ENCODE results near the gene DPYD. TPM values are rescaled to one million over a fixed set of nuclear protein-coding genes. Genes with fewer than 3 reads are reported as not detected.

Gene DPYD
- total RNA-seq, 1 donor from 2014 or later = 12.6 TPM

DNA sequence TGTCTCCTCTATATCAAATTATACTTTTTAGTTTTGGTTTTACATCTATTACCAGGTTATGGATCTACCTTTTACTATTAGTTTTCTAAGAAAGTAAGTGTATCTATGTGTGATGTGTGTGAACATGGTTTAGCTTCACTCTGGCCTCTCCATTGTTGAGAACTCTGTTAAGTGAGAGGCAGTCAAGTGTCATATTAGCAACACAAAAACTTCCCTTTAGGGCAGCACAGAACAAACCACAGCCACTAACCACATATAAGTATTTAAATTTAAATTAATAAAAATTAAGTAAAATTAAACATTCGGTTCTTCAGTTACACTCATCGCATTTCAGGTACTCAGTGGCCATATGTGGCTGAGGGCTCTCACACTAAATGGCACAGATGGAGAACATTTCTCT is 96.6 kb downstream of the DPYD start:
- H3K4me1 Mint-ChIP-seq = peaks cover 6% of the 10 kb centered on the region
- DNase-seq = no peak
- ChIA-PET CTCF (no interaction called here), POLR2A (no interaction called here)
- no peaks in the 10 kb centered on the region for H3K27me3 Mint-ChIP-seq
- H3K9me3 Mint-ChIP-seq = no peaks in the 10 kb centered on the region
- TF ChIP-seq, protein P1, sequence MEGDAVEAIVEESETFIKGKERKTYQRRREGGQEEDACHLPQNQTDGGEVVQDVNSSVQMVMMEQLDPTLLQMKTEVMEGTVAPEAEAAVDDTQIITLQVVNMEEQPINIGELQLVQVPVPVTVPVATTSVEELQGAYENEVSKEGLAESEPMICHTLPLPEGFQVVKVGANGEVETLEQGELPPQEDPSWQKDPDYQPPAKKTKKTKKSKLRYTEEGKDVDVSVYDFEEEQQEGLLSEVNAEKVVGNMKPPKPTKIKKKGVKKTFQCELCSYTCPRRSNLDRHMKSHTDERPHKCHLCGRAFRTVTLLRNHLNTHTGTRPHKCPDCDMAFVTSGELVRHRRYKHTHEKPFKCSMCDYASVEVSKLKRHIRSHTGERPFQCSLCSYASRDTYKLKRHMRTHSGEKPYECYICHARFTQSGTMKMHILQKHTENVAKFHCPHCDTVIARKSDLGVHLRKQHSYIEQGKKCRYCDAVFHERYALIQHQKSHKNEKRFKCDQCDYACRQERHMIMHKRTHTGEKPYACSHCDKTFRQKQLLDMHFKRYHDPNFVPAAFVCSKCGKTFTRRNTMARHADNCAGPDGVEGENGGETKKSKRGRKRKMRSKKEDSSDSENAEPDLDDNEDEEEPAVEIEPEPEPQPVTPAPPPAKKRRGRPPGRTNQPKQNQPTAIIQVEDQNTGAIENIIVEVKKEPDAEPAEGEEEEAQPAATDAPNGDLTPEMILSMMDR (IDR thresholded peaks at IDR 0.05) = no peak
- intact Hi-C loops (cut with micrococcal nuclease) = loop anchor here (5.0 kb wide), 1 partner anchor 582 kb away; no protein-coding TSS in a partner anchor
- ATAC-seq (ENCODE audit: low read depth) = no peak
- H3K4me3 Mint-ChIP-seq = no peak overlapping the region
- H3K27ac Mint-ChIP-seq = no peak overlapping the region
- H3K36me3 Mint-ChIP-seq (ENCODE audit: low read depth) = no peaks in the 10 kb centered on the region

DNA sequence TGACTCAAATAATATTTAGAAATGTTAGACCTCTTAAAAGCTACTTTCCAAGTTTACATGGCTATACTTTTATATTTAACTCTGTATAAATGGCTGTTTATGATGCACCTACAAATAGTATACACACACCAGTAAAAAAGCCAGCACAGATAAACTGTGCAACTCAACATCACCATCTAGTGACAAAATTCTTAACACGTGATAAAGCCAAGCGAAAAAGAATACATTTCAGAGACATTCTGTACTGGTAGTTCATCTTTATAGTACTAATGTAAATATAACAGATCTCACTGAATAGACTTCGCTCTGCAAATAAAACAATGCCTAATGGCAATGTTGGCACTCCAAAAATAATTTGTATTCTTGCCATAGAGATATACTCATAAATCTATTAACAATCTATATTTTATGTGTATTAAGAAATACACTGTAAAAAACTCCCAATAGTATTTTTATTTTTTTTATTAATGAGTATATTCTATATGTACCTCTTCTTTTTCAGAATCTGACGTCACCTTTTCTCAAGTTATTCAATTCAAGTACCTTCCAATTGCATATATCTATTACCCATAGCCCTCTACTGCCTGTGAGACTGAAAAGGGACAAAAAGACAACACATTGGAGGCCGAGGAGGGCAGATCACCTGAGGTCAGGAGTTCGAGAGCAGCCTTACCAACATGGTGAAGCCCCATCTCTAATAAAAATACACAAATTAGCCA is 100.2 kb downstream of the DPYD start:
- Mint-ChIP-seq H3K4me3 (no peak overlapping the region), H3K27me3 (no peaks in the 10 kb centered on the region), H3K27ac (no peak overlapping the region), H3K4me1 (no peaks in the 10 kb centered on the region), H3K9me3 (no peaks in the 10 kb centered on the region), H3K36me3 (ENCODE audit: low read depth) (no peaks in the 10 kb centered on the region)
- DNase-seq = no peak
- ChIA-PET POLR2A (no interaction called here), CTCF (no interaction called here)
- ATAC-seq (ENCODE audit: low read depth) = no peak
- TF ChIP-seq, protein P1 (IDR thresholded peaks at IDR 0.05) = no peak
- intact Hi-C loops (cut with micrococcal nuclease) = loop anchor here (1.0 to 5.0 kb wide), 5 partner anchors 151 to 854 kb away; no protein-coding TSS in a partner anchor

DNA sequence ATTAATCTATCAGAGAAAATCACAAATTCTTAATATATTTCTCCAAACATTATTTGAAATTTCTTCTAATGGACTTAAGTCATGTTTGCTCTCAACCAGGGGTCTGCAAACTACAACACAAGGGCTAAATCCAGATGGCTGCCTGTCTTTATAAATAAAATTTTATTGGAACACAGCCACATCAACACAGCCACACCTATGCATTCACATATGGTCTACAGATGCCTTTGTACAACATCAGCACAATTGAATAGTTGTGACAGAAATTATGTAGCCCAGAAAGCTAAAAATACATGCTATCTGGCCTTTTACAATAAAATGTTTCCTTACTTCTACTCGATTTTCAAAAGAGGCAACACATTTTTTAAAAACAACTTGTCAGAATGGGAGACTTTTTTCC is 103.9 kb downstream of the DPYD start:
- Mint-ChIP-seq H3K4me3 (no peak overlapping the region), H3K27me3 (no peaks in the 10 kb centered on the region), H3K27ac (no peak overlapping the region), H3K4me1 (no peaks in the 10 kb centered on the region), H3K36me3 (ENCODE audit: low read depth) (no peaks in the 10 kb centered on the region), H3K9me3 (no peaks in the 10 kb centered on the region)
- CTCF ChIA-PET = interaction anchor here (1.1 kb wide), 1 partner anchor 852 kb away, joined by 3 read pairs; no protein-coding TSS in a partner anchor
- POLR2A ChIA-PET = no interaction called here
- TF ChIP-seq, protein P1 (IDR thresholded peaks at IDR 0.05) = no peak
- intact Hi-C loops (cut with micrococcal nuclease) = no loop called here
- DNase-seq = no peak
- no peak for ATAC-seq (ENCODE audit: low read depth)

DNA sequence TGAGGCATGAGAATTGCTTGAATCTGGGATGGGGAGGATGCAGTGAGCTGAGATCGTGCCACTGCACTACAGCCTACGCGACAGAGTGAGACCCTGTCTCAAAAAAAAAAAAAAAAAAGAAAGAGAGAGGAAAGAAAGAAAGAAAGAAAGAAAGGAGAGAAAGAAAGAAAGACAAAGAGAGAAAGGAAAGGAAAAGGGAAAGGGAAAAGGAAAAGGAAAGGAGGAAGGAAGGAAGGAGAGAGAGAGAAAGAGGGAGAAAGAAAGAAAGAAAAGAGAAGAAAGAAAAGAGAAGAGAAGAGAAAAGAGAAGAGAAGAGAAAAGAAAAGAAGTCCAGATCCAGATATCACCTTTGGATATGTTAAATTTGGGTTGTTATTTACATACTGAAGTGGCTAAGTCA is 106.0 kb downstream of the DPYD start:
- ChIA-PET POLR2A (no interaction called here), CTCF (no interaction called here)
- ATAC-seq (ENCODE audit: low read depth) (no peak), DNase-seq (no peak)
- TF ChIP-seq, protein P1 (IDR thresholded peaks at IDR 0.05) = no peak
- H3K4me3 Mint-ChIP-seq = no peak overlapping the region
- no peaks in the 10 kb centered on the region for H3K9me3 Mint-ChIP-seq
- intact Hi-C loops (cut with micrococcal nuclease) = no loop called here
- H3K27ac Mint-ChIP-seq = no peak overlapping the region
- no peaks in the 10 kb centered on the region for H3K27me3 Mint-ChIP-seq
- no peaks in the 10 kb centered on the region for H3K36me3 Mint-ChIP-seq (ENCODE audit: low read depth)
- H3K4me1 Mint-ChIP-seq = no peaks in the 10 kb centered on the region

DNA sequence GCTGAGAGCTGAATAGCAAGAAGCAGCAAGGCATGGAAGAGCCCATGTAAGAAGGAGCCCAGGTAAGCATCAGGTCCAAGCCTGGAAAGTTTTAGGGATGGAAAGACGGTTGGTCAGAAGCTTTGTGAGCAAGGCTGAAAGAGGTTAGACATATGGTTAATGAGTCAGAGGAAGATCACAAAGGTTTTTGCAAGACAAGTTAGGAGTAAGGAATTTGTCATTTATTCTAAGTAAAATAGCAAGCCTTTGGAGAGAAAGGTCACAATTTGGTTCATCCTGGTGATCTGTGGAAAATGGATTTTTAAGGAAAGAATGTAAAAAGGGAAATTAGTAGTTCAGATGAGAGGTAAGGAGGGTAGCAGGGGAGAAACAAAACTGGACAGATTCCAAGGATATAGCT is 106.7 kb downstream of the DPYD start:
- ATAC-seq (ENCODE audit: low read depth) = no peak
- intact Hi-C loops (cut with micrococcal nuclease) = no loop called here
- no peaks in the 10 kb centered on the region for H3K36me3 Mint-ChIP-seq (ENCODE audit: low read depth)
- ChIA-PET CTCF (no interaction called here), POLR2A (no interaction called here)
- no peak overlapping the region for H3K27ac Mint-ChIP-seq
- TF ChIP-seq, protein P1 (IDR thresholded peaks at IDR 0.05) = no peak
- no peak for DNase-seq
- no peaks in the 10 kb centered on the region for H3K9me3 Mint-ChIP-seq
- H3K27me3 Mint-ChIP-seq = no peaks in the 10 kb centered on the region
- H3K4me3 Mint-ChIP-seq = no peak overlapping the region
- no peaks in the 10 kb centered on the region for H3K4me1 Mint-ChIP-seq

All from activated B cell treated with CpG ODN at 0.5 μM for 24 hours (primary cell).